GM18520 (cell line): ENCODE measurements around the gene GJA1.

Experiments
- ATAC-seq: cut with Tn5 transposase; IDR thresholded peaks from one replicate; pipeline ENCODE4 v1.9.1; 2021; ENCODE audit not compliant: unreplicated experiment

The GJA1 gene

GRCh38 chr6:121482004-121482693, 46.7 kb downstream of the GJA1 start:
- no peak for ATAC-seq

DNA sequence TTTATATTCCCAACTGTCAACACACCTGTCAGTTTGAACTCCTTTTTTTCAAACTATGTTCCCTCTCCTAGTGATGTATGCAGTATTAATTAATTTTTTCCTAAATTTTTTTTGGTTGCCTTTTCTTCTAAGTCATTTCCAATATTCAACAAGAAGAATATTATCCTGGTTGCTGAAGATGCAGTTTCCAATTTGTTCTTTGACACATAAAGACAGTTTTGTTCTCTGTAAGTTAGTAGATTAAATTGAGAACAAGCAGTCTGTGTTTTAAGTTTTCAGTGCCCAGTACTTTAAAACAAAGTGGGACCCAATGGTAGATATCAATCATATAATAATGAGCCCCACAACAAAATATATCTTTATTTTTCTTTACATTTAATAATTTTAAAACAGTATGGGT, 47.3 kb downstream of the GJA1 start:
- no peak for ATAC-seq

GRCh38 chr6:121485359-121485811, 49.9 kb downstream of the GJA1 start:
- ATAC-seq, result no peak

DNA sequence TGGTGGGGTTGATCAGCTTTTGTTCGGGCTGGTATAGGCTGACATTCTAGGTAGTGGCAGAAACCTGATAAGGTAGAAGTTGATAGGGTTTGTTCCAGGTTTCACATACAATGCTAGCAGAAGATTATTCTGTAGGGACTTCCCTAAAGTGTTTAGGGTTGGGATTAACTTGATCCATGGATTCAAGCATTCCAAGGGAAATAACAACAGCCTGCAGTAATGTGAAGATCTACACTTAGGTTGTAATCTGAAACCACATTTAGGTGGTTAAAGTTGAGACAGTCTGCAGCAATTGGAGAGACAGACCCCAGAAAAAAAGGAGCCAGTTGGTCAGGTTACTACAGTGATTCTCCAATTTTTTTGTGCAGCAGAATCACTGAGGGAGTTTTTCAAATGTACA, 56.1 kb downstream of the GJA1 start:
- ATAC-seq, result no peak

GRCh38 chr6:121492536-121492935, 57.1 kb downstream of the GJA1 start:
- no peak for ATAC-seq

GRCh38 chr6:121497970-121498375, 62.5 kb downstream of the GJA1 start:
- no peak for ATAC-seq

GRCh38 chr6:121498481-121499276, 63.2 kb downstream of the GJA1 start:
- no peak for ATAC-seq
